CD4-positive, alpha-beta T cell (primary cell): ENCODE data around the gene COL25A1. TPM values are rescaled to one million over a fixed set of nuclear protein-coding genes. Genes with fewer than 3 reads are reported as not detected.

Source experiments
- ATAC-seq: fragments of 200-7000 bp; cut with Tn5 transposase; one replicate; pipeline ENCODE4 v1.10.0; 2022; ENCODE audit warnings: mild to moderate bottlenecking; ENCODE audit not compliant: poor library complexity
- CTCF ChIA-PET: fragments of 350-600 bp; sonication (Branson Sonifier 250); formaldehyde crosslinking; loops from one replicate; lab custom pipeline; 2021; ENCODE audit warnings: antibody characterized with exemption, inconsistent platforms; lab: Charles Lee
- POLR2A ChIA-PET: fragments of 350-600 bp; sonication (Branson Sonifier 250); formaldehyde crosslinking; loops from one replicate; lab custom pipeline; 2021; ENCODE audit warnings: antibody characterized with exemption, inconsistent platforms; lab: Charles Lee
- DNase-seq, 14 experiments: peaks; one replicate each; pipeline ENCODE4 v3.0.0-alpha.2; 2013 to 2020; ENCODE audit warnings: mixed read lengths in 2 of 14
- H3K27ac ChIP-seq, 2 donors: one replicate each; pipeline versions ENCODE4 v1.5.1 to v1.7.0; 2013; ENCODE audit warnings: low read length in 2 of 2, low read depth in 1 of 2, mild to moderate bottlenecking in 1 of 2
- H3K27me3 ChIP-seq, 2 experiments: 1 replicate in 1 of 2; 2 replicates in 1 of 2; pipeline versions ENCODE4 v1.6.1 to v1.7.0; 2013; ENCODE audit warnings: low read length in 2 of 2, control low read depth in 1 of 2, mild to moderate bottlenecking in 1 of 2, moderate library complexity in 1 of 2; ENCODE audit not compliant: insufficient read depth in 2 of 2, control insufficient read depth in 1 of 2
- H3K36me3 ChIP-seq: one replicate; pipeline ENCODE4 v1.6.1; 2013; ENCODE audit warnings: low read length, control low read depth; ENCODE audit not compliant: insufficient read depth
- H3K4me1 ChIP-seq: one replicate; pipeline ENCODE4 v1.6.1; 2013; ENCODE audit warnings: low read length, control low read depth; ENCODE audit not compliant: insufficient read depth
- H3K4me3 ChIP-seq: one replicate; pipeline ENCODE4 v1.5.1; 2013; ENCODE audit warnings: mild to moderate bottlenecking, low read length, moderate library complexity
- H3K9me3 ChIP-seq, 2 experiments: 1 replicate in 1 of 2; 2 replicates in 1 of 2; pipeline versions ENCODE4 v1.6.1 to v1.7.0; 2013; ENCODE audit warnings: low read length in 2 of 2, mild to moderate bottlenecking in 2 of 2, control low read depth in 1 of 2, moderate library complexity in 1 of 2; ENCODE audit not compliant: control insufficient read depth in 1 of 2, insufficient read depth in 1 of 2
- H3K27ac Mint-ChIP-seq: one replicate; pipeline ENCODE4 v1.8.0; 2020; ENCODE audit warnings: mixed read lengths
- H3K27me3 Mint-ChIP-seq: one replicate; pipeline ENCODE4 v1.8.0; 2021; ENCODE audit warnings: mixed read lengths
- H3K36me3 Mint-ChIP-seq: one replicate; pipeline ENCODE4 v1.8.0; 2021; ENCODE audit warnings: low read depth, mixed read lengths
- H3K4me1 Mint-ChIP-seq: one replicate; pipeline ENCODE4 v1.8.0; 2021; ENCODE audit warnings: low read depth, mixed read lengths
- H3K4me3 Mint-ChIP-seq: one replicate; pipeline ENCODE4 v1.8.0; 2020; ENCODE audit warnings: mild to moderate bottlenecking, mixed read lengths
- H3K9me3 Mint-ChIP-seq: one replicate; pipeline ENCODE4 v1.8.0; 2020; ENCODE audit warnings: mixed read lengths
- CTCF ChIP-seq: fragments of 200-600 bp; IDR thresholded peaks from one replicate; pipeline ENCODE4 v1.8.0; 2022; ENCODE audit warnings: antibody characterized with exemption, mild to moderate bottlenecking
- intact Hi-C, 2 experiments: fragments of 100-400 bp; cut with DNase I in 1 of 2; cut with micrococcal nuclease in 1 of 2; formaldehyde crosslinking; loops; one replicate each; pipeline versions ENCODE4 v1.15.1 to v1.9.0; 2023 to 2025; cut with DNase I, micrococcal nuclease
- total RNA-seq, 174 experiments: library from RNA in 2 of 174; stranded (reverse) in 2 of 174; gene quantifications; one replicate each; pipeline ENCODE4 v1.2.3 and lab custom pipeline; 2021 to 2026

Gene COL25A1
- total RNA-seq, 2 experiments from 2014 or later = 0.42 TPM; not detected in 1

DNA sequence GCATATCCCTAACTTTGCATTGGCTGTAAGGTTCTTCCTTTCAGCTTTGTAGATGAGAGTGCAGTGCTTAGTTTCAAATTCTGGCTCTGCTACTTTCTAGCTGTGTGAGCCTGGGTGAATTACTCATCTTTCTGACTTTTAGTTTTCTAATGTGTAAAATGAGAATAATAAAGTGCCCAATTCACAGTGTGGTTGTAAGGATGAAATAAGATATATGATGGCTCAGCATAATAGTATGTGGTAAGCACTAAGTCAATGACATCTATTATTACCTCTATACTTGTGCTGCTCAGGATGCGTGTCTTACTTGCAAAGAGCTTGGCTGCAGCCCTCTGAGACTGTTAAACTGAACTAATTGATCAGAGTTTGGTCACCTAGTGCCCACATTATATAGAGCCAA is 509.0 kb downstream of the COL25A1 start:
- H3K4me3 ChIP-seq = no peak overlapping the region
- H3K27ac ChIP-seq = no peak overlapping the region
- no peaks in the 10 kb centered on the region for H3K36me3 ChIP-seq
- no peak for TF ChIP-seq CTCF
- no peaks in the 10 kb centered on the region for H3K9me3 ChIP-seq
- H3K4me1 Mint-ChIP-seq = no peaks in the 10 kb centered on the region
- no peak overlapping the region for H3K4me3 Mint-ChIP-seq
- no peak for ATAC-seq
- DNase-seq = no peak
- ChIA-PET CTCF (no interaction called here), POLR2A (no interaction called here)
- H3K4me1 ChIP-seq = no peaks in the 10 kb centered on the region
- H3K27me3 ChIP-seq = no peaks in the 10 kb centered on the region
- H3K9me3 Mint-ChIP-seq = no peaks in the 10 kb centered on the region
- intact Hi-C loops = no loop called here
- no peaks in the 10 kb centered on the region for H3K36me3 Mint-ChIP-seq
- no peaks in the 10 kb centered on the region for H3K27me3 Mint-ChIP-seq
- no peak overlapping the region for H3K27ac Mint-ChIP-seq

- ATAC-seq = no peak
- H3K27ac ChIP-seq = no peak overlapping the region
- H3K27ac Mint-ChIP-seq = no peak overlapping the region
These were observed 513.7 kb downstream of the COL25A1 start for GRCh38 chr4:108788731-108789130.

DNA sequence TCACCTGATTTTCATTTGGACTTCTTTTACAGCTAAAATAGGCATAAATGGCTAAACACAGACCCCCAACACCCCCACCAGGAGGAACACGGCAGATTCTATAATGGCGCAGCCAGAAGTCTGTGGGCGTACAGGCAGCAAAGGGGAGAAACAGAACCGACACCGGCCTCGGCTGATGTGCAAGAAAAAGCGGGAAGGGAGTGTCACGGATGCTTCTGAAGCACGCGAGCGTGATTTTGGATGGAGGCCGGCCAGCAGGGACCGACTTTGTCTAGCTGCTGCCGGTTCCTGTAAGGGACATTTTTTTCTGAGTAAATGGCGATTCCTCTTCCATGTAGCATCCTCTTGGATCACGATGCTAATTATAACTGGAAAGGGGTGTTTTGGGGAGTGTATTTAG is 514.7 kb downstream of the COL25A1 start:
- no peaks in the 10 kb centered on the region for H3K27me3 Mint-ChIP-seq
- H3K27me3 ChIP-seq = no peaks in the 10 kb centered on the region
- no peaks in the 10 kb centered on the region for H3K9me3 ChIP-seq
- no peak overlapping the region for H3K4me3 Mint-ChIP-seq
- POLR2A ChIA-PET = no interaction called here
- H3K27ac Mint-ChIP-seq = no peak overlapping the region
- ATAC-seq (no peak), DNase-seq (no peak)
- TF ChIP-seq CTCF = no peak
- H3K4me3 ChIP-seq = no peak overlapping the region
- H3K36me3 Mint-ChIP-seq = no peaks in the 10 kb centered on the region
- H3K9me3 Mint-ChIP-seq = no peaks in the 10 kb centered on the region
- intact Hi-C loops = no loop called here
- no peaks in the 10 kb centered on the region for H3K4me1 Mint-ChIP-seq
- CTCF ChIA-PET = no interaction called here
- no peak overlapping the region for H3K27ac ChIP-seq
- H3K36me3 ChIP-seq = no peaks in the 10 kb centered on the region
- no peaks in the 10 kb centered on the region for H3K4me1 ChIP-seq

More at GRCh38 chr4:108788731-108789130, 513.7 kb downstream of the COL25A1 start:
- no peak for DNase-seq
- no peaks in the 10 kb centered on the region for H3K27me3 Mint-ChIP-seq
- no peaks in the 10 kb centered on the region for H3K4me1 Mint-ChIP-seq
- H3K4me3 Mint-ChIP-seq = no peak overlapping the region
- Histone ChIP-seq H3K4me3 (no peak overlapping the region), H3K4me1 (no peaks in the 10 kb centered on the region), H3K27me3 (no peaks in the 10 kb centered on the region), H3K9me3 (no peaks in the 10 kb centered on the region), H3K36me3 (no peaks in the 10 kb centered on the region)
- ChIA-PET CTCF (no interaction called here), POLR2A (no interaction called here)
- TF ChIP-seq CTCF = no peak
- intact Hi-C loops = no loop called here
- no peaks in the 10 kb centered on the region for H3K36me3 Mint-ChIP-seq
- no peaks in the 10 kb centered on the region for H3K9me3 Mint-ChIP-seq
